ENCODE data around the gene SLC2A1.

DNA sequence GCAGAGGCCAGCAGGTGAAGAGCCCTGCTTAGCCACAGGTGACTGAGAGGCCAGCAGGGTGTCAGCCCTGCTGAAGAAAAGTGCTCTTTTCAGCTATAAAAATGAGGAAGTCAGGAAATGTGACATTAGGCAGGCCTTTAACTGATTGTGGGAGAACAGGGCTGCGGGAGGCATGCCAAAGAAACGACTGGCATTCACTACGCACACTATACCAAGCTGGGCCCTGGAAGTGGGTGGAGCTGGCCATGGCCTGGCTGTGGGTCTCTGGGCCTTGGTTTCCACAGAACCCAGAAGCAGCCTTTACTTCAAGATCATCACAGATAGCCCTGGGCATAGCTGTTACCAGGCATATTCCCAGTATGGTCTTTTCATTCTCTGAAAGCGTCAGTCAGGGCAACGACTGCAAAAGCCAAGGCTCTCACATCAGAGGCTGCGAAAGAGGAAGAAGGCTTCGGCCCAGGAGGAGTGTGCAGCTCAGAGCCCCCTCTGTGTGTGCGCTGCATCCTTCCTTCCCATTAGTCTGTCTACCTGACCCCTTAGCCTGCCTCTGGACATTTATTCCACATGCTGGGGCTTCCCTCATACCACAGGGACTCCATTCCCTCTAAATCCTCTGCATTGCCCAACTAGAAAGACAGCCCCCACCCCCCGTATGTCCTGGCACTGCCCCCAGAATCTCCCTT lies 14.3 kb downstream of the SLC2A1 start:
- no peak for TF ChIP-seq POLR2A (IDR thresholded peaks at IDR 0.05; ENCODE audit: low read depth, low read length)
- no peak for TF ChIP-seq POLR2AphosphoS5 (IDR thresholded peaks at IDR 0.05; ENCODE audit: low read depth, low read length)
- TF ChIP-seq SPI1 (IDR thresholded peaks at IDR 0.05; ENCODE audit: low read depth, low read length) = peak; percentile 75
- no peak for TF ChIP-seq POU2F2 (IDR thresholded peaks at IDR 0.05; ENCODE audit: low read depth, low read length)
- TF ChIP-seq TAF1 (IDR thresholded peaks at IDR 0.05; ENCODE audit: low read depth, low read length) = no peak

Data from GM12891 (cell line).